Hepatocyte (in vitro differentiated cells): ENCODE results near the gene FAM24B. TPM values are rescaled to one million over a fixed set of nuclear protein-coding genes. Genes with fewer than 3 reads are reported as not detected.

Experiments used
- DNase-seq: peaks from one replicate; pipeline ENCODE4 v3.0.0-alpha.2; 2016; ENCODE audit warnings: low spot score
- H2AFZ ChIP-seq: fragments of 200-600 bp; sonication (generic); 2 replicates; pipeline ENCODE4 v1.6.0; 2016; ENCODE audit warnings: antibody characterized with exemption, mild to moderate bottlenecking
- H3K27ac ChIP-seq: fragments of 200-600 bp; sonication (generic); 2 replicates; pipeline ENCODE4 v1.5.1; 2016; ENCODE audit warnings: mild to moderate bottlenecking
- H3K27me3 ChIP-seq: fragments of 200-600 bp; sonication (generic); 2 replicates; pipeline ENCODE4 v1.6.1; 2016
- H3K36me3 ChIP-seq: fragments of 200-600 bp; sonication (generic); replicated peaks from 2 replicates; pipeline ENCODE4 v1.5.1; 2016; ENCODE audit warnings: low read depth; ENCODE audit not compliant: insufficient read depth
- H3K4me1 ChIP-seq: fragments of 200-600 bp; sonication (generic); 2 replicates; pipeline ENCODE4 v1.5.1; 2016; ENCODE audit warnings: mild to moderate bottlenecking, moderate library complexity; ENCODE audit not compliant: insufficient read depth
- H3K4me2 ChIP-seq: fragments of 200-600 bp; sonication (generic); 2 replicates; pipeline ENCODE4 v1.6.0; 2016
- H3K4me3 ChIP-seq: fragments of 200-600 bp; sonication (generic); 2 replicates; pipeline ENCODE4 v1.5.1; 2016; ENCODE audit warnings: mild to moderate bottlenecking
- H3K79me2 ChIP-seq: fragments of 200-600 bp; sonication (generic); 2 replicates; pipeline ENCODE4 v1.6.0; 2017; ENCODE audit warnings: mild to moderate bottlenecking
- H3K9me2 ChIP-seq: fragments of 200-600 bp; sonication (generic); replicated peaks from 2 replicates; pipeline ENCODE4 v1.6.0; 2017; ENCODE audit warnings: mild to moderate bottlenecking; ENCODE audit not compliant: insufficient read depth
- H3K9me3 ChIP-seq: fragments of 200-600 bp; sonication (generic); 2 replicates; pipeline ENCODE4 v1.5.1; 2016; ENCODE audit warnings: low read depth, mild to moderate bottlenecking
- H4K20me1 ChIP-seq: fragments of 200-600 bp; sonication (generic); 2 replicates; pipeline ENCODE4 v1.6.0; 2016; ENCODE audit warnings: mild to moderate bottlenecking; ENCODE audit not compliant: insufficient read depth, poor library complexity, severe bottlenecking
- EZH2 ChIP-seq: fragments of 200-600 bp; sonication (generic); IDR thresholded peaks from 2 replicates; pipeline ENCODE4 v1.6.1; 2016; ENCODE audit warnings: antibody characterized with exemption, mild to moderate bottlenecking, borderline replicate concordance
- EZH2phosphoT487 ChIP-seq: fragments of 200-600 bp; sonication (generic); IDR thresholded peaks from one replicate; pipeline ENCODE4 v1.6.1; 2018; ENCODE audit warnings: antibody characterized with exemption, mild to moderate bottlenecking, low read depth, moderate library complexity; ENCODE audit not compliant: unreplicated experiment, severe bottlenecking
- WGBS: methylation state at CpG from one replicate; pipeline ENCODE4 v1.1.6; 2016; ENCODE audit warnings: low lambda C conversion rate; ENCODE audit errors: missing lambda C conversion rate; 5-methylcytosine and 5-hydroxymethylcytosine counted together
- polyA plus RNA-seq: library from polyadenylated mRNA; unstranded; fragments of >200 nt; fragmentation: Nextera tagmentation; extraction: Ambion mirVana; gene quantifications from 2 replicates; pipeline ENCODE4 v1.2.1, GENCODE V29; 2016
- total RNA-seq: library from RNA; depleted of rRNA; stranded (reverse); fragments of >200 nt; gene quantifications from 2 replicates; pipeline ENCODE4 v1.2.3, GENCODE V29; 2014
- TF ChIP-seq, protein P1 (sequence below): fragments of 200-600 bp; sonication (generic); IDR thresholded peaks from 2 replicates; pipeline ENCODE4 v1.5.1; 2016; ENCODE audit warnings: antibody characterized with exemption, mild to moderate bottlenecking; ENCODE audit not compliant: poor library complexity

Gene FAM24B
- total and polyA plus RNA-seq, 2 experiments from 2014 or later, result not detected

DNA sequence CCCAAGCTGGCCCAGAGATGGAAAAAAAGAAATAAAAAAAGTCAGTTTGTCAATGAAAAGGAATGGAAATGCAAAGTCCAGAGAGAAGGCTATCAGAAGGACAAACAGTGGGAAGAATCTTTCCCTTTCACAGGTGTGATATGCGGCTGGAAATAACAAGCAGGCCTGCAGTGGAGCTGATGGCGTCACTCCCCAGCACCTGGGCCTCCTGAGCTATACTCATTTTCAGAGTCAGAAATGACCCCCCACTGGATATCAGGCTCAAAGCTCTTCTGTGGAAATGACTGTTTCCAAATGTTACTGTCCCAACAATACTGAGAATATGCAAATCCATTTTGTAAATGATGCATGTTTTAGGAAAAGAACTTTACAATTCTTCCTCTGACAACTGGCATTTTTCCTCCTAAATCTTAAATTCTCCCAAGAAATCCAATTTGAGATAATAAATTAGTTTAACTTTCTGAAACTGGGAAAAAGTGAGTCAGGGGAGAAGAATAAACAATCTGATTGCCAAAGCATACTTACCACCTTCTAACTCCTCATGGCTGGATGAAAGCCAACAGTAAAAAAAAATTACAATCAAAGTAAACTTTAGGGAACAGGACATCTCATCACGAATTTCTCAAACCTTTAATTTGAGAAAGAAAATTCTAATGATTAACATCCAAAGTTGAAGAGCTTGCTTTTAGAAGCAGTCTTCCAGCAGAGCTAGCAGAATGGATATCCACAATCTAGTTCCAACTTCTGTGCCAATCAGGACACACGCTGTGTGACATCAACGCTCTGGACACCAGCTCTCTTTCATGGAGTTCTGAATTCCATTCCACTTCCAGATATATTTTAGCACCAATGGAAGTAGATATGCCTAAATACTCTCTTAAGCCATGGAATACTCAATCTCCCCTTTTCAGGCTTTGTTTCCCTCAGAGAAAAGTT is 28.4 kb downstream of the FAM24B start:
- Histone ChIP-seq H2AFZ (no peak overlapping the region), H3K27ac (no peak overlapping the region), H3K36me3 (no peaks in the 10 kb centered on the region), H3K4me3 (no peak overlapping the region), H3K4me1 (no peaks in the 10 kb centered on the region), H3K27me3 (no peaks in the 10 kb centered on the region), H4K20me1 (no peaks in the 10 kb centered on the region), H3K4me2 (no peak overlapping the region), H3K9me2 (no peaks in the 10 kb centered on the region), H3K79me2 (no peaks in the 10 kb centered on the region), H3K9me3 (no peaks in the 10 kb centered on the region)
- 76% methylated on average over 5 of the region's 5 CpGs for WGBS
- TF ChIP-seq, protein P1, sequence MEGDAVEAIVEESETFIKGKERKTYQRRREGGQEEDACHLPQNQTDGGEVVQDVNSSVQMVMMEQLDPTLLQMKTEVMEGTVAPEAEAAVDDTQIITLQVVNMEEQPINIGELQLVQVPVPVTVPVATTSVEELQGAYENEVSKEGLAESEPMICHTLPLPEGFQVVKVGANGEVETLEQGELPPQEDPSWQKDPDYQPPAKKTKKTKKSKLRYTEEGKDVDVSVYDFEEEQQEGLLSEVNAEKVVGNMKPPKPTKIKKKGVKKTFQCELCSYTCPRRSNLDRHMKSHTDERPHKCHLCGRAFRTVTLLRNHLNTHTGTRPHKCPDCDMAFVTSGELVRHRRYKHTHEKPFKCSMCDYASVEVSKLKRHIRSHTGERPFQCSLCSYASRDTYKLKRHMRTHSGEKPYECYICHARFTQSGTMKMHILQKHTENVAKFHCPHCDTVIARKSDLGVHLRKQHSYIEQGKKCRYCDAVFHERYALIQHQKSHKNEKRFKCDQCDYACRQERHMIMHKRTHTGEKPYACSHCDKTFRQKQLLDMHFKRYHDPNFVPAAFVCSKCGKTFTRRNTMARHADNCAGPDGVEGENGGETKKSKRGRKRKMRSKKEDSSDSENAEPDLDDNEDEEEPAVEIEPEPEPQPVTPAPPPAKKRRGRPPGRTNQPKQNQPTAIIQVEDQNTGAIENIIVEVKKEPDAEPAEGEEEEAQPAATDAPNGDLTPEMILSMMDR, result no peak
- TF ChIP-seq EZH2phosphoT487 (no peak), EZH2 (no peak)
- no peak for DNase-seq

DNA sequence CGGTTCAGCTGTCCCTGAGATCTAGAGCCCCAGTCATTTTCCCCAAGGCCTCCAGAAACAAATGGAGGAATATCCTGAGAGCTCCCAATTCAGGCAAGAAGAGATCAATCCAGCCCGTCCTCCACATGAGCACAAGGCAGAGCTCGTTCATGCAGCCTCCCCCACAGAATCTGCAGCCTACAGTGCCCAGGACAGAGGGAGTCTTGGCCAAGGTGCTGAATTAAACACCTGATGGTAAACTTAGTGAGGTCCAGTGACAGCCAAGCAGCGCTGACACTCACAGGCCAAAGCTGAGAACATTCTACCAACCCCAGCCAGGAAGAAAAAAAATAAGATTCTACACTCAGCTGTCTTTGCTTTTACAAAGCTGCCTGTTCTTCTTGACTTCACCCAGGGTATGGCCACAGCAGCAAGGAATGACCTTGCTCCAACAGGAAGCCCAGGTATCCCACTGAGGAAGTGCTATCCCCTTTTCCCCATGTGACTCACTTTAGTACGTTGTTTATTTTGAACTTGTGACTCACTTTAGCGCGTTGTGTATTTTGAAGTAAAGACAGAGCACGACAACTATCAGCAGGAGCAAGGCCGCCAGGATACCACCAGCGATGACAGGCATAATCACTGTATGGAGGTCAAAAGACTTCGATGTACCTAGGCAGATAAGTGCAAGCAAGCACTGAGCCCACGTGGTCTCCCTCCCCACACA is 29.3 kb downstream of the FAM24B start:
- TF ChIP-seq, protein P1, result no peak
- no peak for TF ChIP-seq EZH2
- TF ChIP-seq EZH2phosphoT487, result no peak
- Histone ChIP-seq H3K9me2 (no peaks in the 10 kb centered on the region), H2AFZ (no peak overlapping the region), H3K36me3 (no peaks in the 10 kb centered on the region), H3K4me2 (no peak overlapping the region), H3K4me1 (no peaks in the 10 kb centered on the region), H3K27ac (no peak overlapping the region), H4K20me1 (no peaks in the 10 kb centered on the region), H3K79me2 (no peaks in the 10 kb centered on the region), H3K4me3 (no peak overlapping the region), H3K9me3 (no peaks in the 10 kb centered on the region), H3K27me3 (no peaks in the 10 kb centered on the region)
- 75% methylated on average over 12 of the region's 12 CpGs for WGBS
- DNase-seq, result no peak

DNA sequence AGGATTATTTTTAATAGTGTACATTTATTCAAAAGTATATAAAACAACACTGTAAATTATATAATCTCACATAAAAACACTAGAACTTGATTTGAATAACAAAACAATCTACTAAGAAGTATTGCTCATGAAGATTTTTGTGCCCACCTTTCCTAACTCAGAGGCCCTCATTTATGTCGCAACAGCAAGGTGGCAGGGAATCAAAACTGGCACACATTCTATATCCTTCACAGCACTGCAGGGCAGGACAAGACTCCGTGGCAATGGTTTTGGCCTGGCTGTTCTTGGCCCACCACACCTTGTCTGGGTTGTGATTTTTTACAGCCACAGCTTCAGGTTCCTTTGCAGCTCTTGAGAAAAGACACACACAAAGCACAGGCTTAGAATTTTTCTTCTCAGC is 30.3 kb downstream of the FAM24B start:
- H3K36me3 ChIP-seq, result no peaks in the 10 kb centered on the region
- H3K27me3 ChIP-seq, result no peaks in the 10 kb centered on the region
- no peak overlapping the region for H3K4me3 ChIP-seq
- no peaks in the 10 kb centered on the region for H3K9me2 ChIP-seq
- no peaks in the 10 kb centered on the region for H3K9me3 ChIP-seq
- no peaks in the 10 kb centered on the region for H3K4me1 ChIP-seq
- TF ChIP-seq EZH2phosphoT487 (no peak), EZH2 (no peak)
- TF ChIP-seq, protein P1, result no peak
- no peak overlapping the region for H2AFZ ChIP-seq
- H3K4me2 ChIP-seq, result no peak overlapping the region
- no peak for DNase-seq
- no peak overlapping the region for H3K27ac ChIP-seq
- no peaks in the 10 kb centered on the region for H4K20me1 ChIP-seq
- WGBS, result 86% methylated on average over 2 of the region's 2 CpGs
- H3K79me2 ChIP-seq, result no peaks in the 10 kb centered on the region
